ENCODE results near the gene CLEC4A. TPM values are rescaled to one million over a fixed set of nuclear protein-coding genes. Genes with fewer than 3 reads are reported as not detected.
"Not testable (repeated sequence)": the region's sequence is repeated elsewhere in the genome, so short reads cannot be mapped to it uniquely, and the experiment has no call there.

The CLEC4A gene
- total RNA-seq, 1 experiment from 2014 or later, result 6.4 TPM

DNA sequence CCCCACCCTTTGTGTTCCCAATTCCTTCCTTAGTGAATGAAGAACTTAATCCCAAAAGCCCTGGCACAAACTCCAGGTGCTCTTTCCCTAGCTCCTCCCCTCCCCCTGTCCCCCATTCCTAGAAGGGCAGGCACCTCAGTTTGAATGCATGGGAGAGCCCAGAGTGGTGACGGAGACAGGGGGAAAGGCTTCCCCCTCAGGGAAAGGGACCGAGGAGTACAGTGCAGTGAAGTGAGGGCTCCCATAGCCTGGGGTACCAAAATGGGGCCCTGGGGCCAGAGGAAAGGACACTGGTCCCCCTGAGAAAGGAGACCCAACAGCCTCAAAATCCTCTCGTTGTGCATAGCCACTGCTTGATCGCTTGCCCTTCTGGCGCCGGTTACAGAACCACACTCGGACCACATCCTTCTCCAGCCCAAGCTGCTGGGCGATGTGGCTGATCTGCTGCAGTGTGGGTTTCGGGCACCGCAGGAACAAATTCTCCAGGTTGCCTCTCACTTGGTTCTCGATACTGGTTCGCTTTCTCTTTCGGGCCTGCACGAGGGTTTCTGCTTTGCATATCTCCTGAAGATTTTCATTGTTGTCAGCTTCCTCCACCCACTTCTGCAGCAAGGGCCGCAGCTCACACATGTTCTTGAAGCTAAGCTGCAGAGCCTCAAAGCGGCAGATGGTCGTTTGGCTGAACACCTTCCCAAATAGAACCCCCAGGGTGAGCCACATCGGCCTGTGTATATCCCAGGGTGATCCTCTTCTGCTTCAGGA lies 10.4 kb downstream of the CLEC4A start:
- not testable (repeated sequence) for DNase-seq (ENCODE audit: low spot score)

DNA sequence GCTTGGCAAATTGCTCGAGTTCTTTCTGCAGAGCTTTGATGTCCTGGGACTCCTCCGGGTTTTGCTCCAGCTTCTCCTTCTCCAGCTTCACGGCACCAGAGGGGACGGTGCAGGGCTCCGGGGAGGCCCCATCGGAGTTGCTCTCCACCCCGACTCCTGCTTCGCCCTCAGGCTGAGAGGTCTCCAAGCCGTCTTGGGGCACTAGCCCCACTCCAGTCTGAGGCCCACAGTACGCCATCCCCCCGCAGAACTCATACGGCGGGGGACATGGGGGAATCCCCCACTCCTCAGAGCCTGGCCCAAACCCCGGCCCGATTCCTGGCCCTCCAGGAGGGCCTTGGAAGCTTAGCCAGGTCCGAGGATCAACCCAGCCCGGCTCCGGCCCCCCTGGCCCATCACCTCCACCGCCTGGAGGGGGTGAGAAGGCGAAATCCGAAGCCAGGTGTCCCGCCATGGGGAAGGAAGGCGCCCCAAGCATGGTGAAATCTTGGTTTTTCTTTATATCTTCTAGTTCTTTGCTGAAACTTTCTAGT lies 11.0 kb downstream of the CLEC4A start:
- DNase-seq (ENCODE audit: low spot score), result not testable (repeated sequence)

DNA sequence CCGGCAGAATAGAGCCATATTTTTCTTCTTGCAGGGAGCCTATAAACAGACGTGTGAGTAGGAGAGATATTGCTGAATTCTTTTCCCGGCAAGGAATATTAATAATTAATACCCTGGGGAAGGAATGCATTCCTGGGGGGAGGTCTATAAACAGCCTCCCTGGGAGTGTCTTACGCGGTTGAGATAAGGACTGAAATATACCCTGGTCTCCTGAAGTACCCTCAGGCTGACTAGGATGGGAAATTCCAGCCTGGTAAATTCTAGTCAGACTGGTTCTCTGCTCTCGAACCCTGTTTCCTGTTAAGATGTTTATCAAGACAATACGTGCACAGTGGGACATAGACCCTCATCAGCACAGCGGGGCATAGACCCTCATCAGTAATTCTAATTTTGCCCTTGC lies 18.2 kb downstream of the CLEC4A start:
- DNase-seq (ENCODE audit: low spot score), result not testable (repeated sequence)

DNA sequence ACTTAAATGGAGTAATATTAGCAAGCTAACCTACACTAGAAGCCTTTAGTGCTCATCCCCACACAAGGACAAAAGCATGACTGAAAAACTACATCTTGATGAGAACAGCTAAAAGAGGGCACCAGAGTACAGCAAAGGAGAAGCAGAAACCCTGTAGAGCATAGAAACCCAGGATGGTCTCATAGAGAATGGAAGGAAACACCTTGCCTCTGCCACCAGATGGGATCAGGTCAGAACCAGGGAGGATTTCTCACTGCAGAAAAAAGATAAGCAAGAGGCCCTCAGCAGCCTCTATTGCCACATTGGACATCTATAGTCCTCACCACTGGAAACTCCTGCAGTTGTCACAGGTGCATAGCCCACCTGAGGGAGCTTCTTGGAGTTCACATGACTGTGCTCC lies 19.8 kb downstream of the CLEC4A start:
- no peak for DNase-seq (ENCODE audit: low spot score)

DNA sequence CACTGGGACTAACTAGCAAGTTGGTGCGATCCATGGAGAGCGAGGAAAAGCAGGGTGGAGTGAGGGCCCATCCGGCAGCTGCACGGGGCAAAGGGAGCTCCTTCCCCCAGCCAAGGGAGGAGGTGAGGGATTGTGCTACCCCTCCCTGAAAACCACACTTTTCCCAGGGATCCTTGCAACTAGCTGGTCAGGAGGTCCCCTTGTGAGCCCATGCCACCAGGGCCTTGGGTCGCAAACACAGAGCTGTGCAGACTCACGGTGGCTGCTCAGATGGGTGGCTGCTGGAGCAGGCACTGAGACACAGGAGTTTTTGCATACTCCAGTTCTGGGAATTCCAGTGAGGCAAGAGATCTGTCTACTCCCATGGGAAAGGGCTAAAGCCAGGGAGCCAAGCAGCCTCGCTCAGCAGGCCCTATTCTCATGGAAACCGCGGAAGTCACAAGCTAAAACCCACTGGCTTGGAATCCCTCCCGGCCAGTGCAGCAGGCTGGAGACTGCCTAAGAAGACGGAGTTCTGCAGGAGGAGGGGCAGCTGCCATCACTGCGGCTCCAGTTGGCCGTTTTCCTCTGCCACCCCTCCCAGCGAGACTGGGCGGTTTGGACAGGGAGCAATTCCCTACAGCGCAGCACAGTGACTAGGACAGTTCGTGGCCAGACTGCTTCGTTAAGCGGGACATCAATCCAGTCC lies 22.5 kb downstream of the CLEC4A start:
- peak; percentile 71 for DNase-seq (ENCODE audit: low spot score)

DNA sequence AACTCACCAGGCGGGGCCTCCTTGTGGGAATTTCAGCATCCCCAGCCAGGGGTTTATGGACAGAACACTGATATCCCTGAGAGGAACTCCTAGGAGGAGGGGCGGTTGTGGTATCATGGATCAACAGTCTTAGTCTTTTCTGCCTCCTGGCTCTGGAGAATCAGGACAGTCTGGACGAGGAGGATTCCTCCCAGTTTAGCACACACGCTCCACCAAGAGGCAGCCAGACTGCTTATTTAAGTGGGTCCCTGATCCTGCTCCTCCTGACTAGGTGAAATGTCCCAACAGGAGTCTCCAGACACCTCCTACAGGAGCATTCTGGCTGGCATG lies 23.0 kb downstream of the CLEC4A start:
- DNase-seq (ENCODE audit: low spot score), result no peak

DNA sequence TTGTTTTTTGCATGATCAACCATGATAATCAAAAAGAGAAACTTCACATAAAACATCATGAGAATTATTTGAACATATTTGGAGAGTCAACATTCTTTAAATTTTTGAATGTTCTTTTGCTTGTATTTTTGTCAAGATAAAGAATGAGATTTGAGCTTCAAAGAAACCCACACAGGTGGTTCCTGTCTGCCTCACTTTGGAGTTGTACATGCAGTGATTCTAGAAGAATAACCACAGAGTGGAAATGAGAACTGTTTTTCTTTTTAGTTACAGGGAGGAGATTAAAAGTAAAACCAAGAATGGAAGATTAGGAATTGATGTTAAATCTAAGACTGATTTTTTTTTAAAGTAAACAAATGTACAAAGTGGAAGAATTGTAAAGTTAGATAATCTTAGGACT lies 31.1 kb downstream of the CLEC4A start:
- no peak for DNase-seq (ENCODE audit: low spot score)

DNA sequence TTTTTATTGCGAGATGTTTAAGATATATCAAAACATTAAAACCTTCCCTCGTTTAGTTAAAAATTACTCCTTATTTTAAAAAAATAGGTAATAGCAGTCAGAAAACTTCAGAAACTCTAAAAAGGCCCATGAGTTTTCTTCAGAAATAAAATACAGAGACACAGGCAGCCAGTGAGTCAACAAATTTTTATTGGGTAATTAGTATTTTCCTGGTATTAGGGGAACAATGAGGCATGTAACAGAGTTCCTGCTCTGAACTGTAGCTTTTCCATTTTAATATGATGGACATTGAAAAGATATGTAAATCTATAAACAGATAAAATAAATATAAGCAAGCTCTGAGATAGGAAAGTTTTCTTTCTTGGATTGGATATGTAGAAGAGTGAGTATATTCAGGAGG lies 33.0 kb downstream of the CLEC4A start:
- DNase-seq (ENCODE audit: low spot score), result peak; percentile 6

DNA sequence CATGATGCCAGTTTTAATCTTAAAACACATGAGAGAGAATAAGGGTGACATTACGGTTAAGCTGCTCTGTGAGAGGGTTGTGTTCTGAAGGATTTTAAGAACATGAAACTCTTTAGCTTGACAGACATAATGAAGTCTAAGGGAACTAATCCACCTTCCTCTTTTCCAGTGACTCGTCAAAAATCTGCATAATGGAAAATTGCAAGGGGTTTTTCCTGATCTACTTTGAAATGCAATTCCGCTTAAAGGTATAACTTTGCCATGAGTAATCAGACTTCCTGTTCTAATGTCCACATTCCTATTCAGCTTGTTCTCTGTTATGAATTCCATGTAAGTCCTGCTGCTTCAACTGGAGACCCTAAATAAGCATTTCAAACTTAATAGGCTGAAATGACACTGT lies 33.4 kb downstream of the CLEC4A start, which contains the start of gene ZNF705A:
Gene ZNF705A, plus strand, starts transcription at position 171 of the 400 bp plus-strand sequence. CDS start 15,611 bp downstream, outside the sequence.
- peak; percentile 71 for DNase-seq (ENCODE audit: low spot score)

DNA sequence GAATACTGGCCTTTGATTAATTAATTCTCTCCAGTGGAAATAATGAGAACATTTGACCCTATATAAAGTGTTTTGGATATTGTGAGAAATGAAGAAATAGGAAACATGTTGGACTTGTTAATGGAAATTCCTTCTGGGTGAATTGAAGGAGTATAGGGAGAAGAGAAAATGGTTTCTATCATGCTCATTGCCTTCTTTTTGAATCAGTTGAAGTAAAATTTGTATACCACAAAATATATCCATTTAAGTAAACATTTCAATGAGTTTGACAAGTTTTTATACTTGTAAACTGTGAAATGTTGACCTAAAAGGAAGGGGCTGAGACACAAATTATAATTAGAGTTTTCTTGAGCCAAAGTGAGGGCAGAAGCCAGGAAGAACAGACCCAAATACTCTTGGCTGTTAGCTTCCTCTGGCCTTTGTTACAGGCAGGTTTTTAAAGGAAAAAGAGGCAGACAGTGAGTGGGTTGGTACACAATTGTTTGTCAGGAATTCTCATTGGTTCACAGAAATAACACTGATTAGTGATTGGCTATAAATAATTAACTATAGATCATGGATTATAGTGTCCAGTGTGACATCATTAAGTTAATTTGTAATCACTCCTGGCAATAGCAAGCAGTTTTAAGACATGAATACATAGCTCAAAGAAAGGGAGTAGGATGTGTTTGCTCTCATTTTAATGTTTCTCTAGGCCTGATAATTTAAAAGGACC lies 34.2 kb downstream of the CLEC4A start:
- peak; percentile 1 for DNase-seq (ENCODE audit: low spot score)

DNA sequence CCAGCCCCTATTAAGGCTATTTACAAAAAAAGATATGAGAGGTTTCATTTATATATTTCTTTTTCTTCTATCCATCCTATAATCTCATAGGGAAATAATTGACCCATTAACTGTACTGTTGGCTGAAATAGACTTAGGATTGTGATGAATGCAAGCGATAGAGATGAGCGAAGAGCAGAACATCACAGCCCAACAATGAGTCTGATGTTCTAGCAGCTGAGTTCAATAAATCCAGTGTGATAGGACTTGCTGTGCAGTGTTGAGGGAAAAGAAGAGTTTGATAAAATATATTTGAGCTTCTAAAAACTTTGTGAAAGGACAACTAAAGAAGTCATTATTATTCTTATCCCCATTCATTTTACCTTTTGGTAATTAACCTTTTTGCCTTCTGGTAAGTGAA lies 49.5 kb downstream of the CLEC4A start:
- not testable (repeated sequence) for DNase-seq (ENCODE audit: low spot score)

DNA sequence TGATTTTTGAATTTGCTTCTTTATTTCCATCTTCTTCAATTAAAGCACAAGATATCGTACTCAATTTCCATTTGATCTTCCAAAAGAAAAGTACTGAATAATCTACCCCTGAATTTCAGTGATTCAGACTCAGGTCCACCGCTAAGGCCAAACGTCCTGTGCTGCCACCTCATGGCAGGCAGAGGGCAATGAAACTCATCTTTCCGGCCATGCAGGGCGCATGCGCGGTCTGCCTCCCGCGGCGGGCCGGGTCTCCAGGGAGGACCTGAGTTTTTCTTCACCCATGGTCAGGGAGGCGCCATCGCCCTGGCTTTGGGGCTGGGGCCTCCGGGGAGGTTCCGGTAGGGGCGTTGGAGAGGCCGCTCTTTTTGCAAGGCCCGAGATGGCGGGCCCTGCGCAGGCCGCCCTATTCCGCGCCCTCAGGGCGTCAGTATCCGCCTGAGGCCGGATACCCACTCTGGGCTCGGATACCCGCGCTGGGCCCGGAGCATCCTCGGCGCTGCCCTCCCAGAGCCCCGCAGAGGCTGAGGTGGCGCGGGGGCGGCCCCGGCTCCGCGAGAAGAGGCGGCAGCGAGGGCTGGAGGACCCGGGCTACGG lies 56.7 kb downstream of the CLEC4A start:
- DNase-seq (ENCODE audit: low spot score), result peak; percentile 5

DNA sequence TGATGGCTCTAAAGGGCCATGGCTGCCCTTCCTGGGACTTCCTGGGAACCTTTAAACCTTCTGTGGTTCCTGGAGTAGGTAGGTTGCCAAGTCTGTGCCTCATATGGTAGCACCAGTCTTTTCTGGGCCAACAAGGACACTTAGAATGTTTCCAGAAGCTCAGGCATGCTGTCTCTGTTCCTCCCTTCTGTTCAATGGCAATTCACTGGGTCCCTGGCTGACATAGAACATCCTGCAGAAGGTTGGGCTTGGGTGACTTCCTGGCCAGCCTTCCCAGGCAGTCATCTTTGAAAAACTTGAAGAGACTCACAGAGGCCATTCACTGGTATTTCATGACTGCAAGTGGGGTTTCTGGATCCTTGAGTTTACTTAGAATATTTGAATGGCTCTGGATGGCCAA lies 57.9 kb downstream of the CLEC4A start:
- DNase-seq (ENCODE audit: low spot score), result not testable (repeated sequence)

DNA sequence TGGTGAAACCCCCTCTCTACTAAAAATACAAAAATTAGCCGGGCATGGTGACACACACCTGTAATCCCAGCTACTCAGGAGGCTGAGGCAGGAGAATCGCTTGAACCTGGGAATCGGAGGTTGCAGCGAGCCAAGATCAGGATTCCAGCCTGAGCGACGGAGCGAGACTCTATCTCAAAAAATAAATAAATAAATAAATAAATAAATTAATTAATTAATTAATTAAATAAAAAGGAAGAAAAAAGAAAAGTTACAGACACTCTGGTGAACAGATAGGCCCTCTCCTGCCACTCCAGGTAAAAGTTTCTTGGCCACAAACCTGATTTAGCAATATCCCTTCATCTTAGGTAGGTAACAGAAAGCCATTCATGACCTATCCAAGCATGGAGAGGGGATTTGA lies 59.5 kb downstream of the CLEC4A start:
- not testable (repeated sequence) for DNase-seq (ENCODE audit: low spot score)

DNA sequence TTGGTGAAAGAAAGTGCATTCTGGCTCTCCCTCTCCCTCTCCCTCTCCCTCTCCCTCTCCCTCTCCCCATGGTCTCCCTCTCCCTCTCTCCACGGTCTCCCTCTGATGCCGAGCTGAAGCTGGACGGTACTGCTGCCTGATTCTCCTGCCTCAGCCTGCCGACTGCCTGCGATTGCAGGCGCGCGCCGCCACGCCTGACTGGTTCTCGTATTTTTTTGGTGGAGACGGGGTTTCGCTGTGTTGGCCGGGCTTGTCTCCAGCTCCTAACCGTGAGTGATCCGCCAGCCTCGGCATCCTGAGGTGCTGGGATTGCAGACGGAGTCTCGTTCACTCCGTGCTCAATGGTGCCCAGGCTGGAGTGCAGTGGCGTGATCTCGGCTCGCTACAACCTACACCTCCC lies 59.9 kb downstream of the CLEC4A start:
- not testable (repeated sequence) for DNase-seq (ENCODE audit: low spot score)

DNA sequence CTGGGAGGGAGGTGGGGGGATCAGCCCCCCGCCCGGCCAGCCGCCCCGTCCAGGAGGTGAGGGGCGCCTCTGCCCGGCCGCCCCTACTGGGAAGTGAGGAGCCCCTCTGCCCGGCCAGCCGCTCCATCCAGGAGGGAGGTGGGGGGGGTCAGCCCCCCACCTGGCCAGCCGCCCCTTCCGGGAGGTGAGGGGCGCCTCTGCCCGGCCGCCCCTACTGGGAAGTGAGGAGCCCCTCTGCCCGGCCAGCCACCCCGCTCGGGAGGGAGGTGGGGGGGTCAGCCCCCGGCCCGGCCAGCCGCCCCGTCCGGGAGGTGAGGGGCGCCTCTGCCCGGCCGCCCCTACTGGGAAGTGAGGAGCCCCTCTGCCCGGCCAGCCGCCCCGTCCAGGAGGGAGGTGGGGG lies 60.8 kb downstream of the CLEC4A start:
- DNase-seq (ENCODE audit: low spot score), result not testable (repeated sequence)

DNA sequence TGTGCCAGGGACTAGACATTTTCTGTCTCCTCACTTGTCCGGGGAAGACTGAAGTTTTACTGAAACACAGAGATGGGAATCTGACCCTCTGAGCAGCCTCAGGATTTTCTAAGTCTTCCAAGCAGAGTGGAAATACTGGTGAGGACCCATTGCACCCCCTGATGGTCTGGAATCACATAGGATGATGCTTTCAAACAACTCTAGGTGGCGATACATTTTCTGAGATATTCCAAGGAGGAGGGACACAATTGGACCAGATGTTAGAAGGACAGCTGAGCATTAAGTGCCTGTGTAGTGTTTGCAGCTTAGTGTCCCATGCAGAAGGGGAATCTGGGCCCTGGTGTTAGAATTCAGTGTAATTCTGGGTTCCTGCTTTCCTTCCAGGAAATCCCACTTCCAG lies 64.7 kb downstream of the CLEC4A start:
- DNase-seq (ENCODE audit: low spot score), result not testable (repeated sequence)

Other genes starting within 250 kb of the CLEC4A start
- gene SLC2A3, start 187.4 kb upstream of the CLEC4A start, total RNA-seq (2014; rRNA removed; shearing (Covaris generic)), result 16.3 and 17.0 TPM in 2 replicates
- gene FOXJ2, start 90.9 kb upstream of the CLEC4A start, total RNA-seq (2014; rRNA removed; shearing (Covaris generic)), result 3.9 and 4.5 TPM in 2 replicates
- gene C3AR1, start 57.3 kb upstream of the CLEC4A start, total RNA-seq (2014; rRNA removed; shearing (Covaris generic)), result 0.10 and 0.12 TPM in 2 replicates
- gene NECAP1, start 41.3 kb upstream of the CLEC4A start, total RNA-seq (2014; rRNA removed; shearing (Covaris generic)), result 18.0 and 20.1 TPM in 2 replicates
- gene ZNF705A, start 33.4 kb downstream of the CLEC4A start, total RNA-seq (2014; rRNA removed; shearing (Covaris generic)), result not detected in 2 replicates
- not detected in 2 replicates for gene FAM90A1, start 104.0 kb downstream of the CLEC4A start, total RNA-seq (2014; rRNA removed; shearing (Covaris generic))